ENCODE data around the gene TIAM1.

TIAM1 gene

DNA sequence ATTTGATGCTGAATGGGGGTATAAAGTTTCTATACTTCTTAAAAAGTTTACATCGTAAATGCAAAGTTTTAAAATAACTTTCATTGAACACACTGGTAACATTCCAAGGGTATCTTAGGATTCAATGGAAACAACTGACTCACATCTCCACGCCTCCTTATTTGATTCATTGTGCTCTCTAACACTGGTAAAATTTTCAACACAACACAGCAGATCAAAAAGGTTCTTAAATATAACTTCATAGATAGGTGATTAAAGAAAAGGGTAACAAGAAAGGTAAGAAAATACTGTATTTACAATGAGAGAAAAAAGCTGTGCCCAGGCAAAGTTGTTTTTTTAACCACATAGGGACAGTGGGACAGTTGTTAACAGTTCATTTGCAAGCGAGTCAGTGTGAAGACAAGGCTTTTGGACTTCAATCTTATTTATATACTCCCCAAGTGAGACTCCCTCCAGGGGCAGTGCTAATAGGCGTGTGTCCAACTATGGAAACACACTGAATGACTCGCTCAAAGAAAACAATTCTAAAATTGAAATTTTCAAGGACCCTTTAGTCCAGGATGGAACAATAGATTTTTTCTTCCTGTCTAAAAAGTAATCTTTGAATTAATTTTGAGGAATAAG is 140.5 kb downstream of the TIAM1 start:
- DNase-seq (ENCODE audit: low read depth, low spot score), result no peak

DNA sequence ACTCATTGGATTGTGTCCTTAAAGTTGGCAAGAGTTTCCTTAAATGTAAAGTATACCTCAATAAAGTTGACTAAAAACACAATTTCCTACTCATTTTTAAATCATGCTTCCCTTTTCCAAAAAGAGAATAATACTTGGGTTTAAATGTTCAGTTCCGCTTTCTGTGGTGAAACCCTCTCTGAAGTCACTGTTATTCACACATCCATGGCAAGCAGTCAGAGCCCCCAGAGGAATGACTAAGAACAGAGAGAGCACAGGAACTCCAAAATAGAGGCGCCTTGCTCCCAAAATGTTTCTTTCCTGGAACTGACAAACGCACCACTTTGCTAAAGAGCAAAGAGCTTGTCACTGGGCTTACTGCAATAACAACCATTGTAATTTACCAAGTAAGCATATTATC is 142.5 kb downstream of the TIAM1 start:
- DNase-seq (ENCODE audit: low read depth, low spot score), result no peak

DNA sequence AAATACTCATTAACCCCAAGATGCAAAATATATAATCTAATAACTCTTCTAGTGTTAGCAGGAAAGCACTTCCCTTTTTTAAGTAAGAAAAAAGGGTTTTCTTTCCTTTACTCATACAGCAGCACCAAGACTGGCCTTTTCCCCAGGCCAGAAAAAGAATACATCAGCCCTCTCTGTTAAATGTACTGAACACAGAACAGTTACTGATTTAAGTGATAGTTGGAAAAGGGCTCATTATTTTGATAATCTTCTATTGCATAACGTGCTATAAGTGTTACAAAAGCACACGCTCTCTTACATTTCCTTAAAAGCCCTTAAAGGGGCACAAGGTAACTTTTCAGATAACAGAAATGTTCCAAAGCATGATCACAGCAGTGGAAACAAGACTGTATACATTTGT is 142.9 kb downstream of the TIAM1 start:
- DNase-seq (ENCODE audit: low read depth, low spot score), result no peak

DNA sequence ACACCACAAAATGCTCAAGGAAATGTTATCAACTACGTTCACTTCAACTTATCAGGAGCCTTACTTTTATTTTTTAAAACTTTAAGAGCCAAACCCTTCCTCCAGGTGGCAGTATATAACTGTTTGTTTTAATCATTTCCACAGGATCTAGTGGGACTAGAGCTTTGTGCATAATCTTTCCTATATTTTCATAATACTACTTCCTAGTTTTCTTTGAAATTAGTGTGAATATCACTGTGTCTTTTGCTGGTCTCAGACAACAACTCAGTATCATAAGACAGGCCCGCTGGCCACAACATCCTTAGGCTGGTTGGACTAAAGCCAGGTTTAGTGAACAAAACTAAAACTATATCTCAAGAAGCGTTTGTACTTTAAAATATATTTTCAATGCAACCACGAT is 145.5 kb downstream of the TIAM1 start:
- no peak for DNase-seq (ENCODE audit: low read depth, low spot score)

DNA sequence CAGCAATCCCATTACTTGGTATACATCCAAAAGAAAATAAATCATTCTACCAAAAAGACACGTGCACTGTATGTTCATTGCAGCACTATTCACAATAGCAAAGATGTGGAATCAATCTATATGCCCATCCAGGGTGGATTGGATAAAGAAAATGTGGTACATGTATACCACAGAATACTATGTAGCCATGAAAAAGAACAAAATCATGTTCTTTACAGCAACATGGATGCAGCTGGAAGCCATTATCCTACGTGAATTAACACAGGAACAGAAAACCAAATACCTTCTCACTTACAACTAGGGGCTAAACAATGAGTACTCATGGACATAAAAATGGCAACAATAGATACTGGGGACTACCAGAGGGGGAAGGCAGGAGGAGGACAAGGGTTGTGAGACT is 147.3 kb downstream of the TIAM1 start:
- DNase-seq (ENCODE audit: low read depth, low spot score), result no peak

DNA sequence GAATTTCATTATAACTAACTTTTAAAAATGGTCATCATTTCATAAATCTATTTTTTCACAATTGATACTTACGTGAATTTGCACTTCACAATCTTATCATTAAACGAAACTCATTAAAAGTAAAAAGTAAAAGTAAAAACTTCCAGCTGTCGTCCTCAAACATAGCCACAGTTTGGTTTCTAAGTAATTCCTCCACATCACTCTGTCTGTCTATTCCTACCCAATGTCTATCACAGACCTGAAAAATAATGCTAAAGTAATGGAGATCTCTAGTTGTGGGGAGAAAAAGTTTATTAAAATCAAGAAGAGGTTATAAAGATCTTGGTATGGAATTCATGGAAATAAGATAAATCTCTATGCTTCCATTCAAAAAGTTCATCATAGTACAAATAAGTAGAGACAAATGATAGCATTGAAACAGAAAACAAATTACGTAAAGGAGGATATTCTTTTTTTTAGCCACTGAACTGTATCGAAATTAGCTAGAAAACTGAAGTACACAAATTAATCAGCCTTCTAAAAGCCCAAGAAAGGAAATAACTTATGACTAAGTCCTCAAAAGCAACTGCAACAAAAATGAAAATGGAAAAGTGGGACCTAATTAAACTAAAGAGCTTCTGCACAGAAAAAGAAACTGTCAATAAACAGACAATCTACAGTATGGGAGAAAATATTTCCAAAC is 148.6 kb downstream of the TIAM1 start:
- no peak for DNase-seq (ENCODE audit: low read depth, low spot score)

DNA sequence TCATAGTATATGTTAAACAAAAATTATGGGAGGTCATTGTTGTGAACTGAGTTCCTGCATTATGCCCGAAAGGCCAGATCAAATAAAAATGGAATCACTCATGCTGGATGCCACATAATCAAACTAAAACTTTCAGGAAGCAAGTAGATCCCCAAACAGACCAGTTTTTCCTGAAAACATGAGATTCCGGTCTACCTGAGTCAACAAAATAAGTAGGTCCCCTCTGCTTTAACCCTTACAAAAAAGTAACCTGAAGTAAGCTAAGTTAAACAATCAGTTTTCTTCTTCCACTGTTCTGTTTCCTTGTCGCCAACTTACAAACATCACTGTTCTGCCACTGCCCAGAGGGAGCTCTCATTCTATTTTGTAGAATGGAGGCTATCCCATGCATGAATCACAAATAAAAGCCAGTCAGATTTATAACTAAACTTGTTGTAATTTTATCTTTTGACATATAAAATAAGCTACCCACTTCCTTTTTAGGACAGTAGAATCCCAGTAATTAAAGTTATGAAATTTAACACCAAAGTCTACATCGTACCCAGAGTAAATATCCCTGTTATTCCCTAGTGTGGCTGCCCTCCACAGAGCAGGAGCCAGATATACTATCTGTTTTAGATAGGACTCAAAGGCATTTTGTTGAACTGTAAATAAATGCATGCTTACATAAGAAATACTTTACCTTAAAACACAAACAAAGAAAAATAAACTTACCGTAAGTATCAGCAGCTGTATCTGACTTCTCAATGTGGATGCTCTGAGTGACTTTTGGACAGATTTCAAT is 149.4 kb downstream of the TIAM1 start:
- DNase-seq (ENCODE audit: low read depth, low spot score), result no peak

DNA sequence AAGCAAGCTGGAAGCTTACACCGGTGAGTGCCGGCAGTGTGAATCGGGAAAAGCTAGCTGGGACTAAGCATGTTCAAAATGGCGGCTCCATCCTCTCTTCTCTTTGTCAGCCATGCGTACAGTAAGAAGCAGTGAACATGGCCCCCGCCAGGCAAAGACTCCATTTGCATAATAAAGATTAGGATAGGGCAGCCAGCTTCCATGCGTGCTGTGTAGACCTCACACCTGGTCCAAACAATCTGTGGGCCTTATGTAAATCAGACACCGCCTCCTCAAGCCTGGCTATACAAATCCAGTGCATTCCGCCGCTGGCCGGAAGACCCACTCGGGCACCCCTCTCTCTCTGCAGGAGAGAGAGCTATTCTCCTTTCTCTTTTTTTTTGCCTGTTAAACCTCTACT is 150.3 kb downstream of the TIAM1 start:
- peak; percentile 65 for DNase-seq (ENCODE audit: low read depth, low spot score)

DNA sequence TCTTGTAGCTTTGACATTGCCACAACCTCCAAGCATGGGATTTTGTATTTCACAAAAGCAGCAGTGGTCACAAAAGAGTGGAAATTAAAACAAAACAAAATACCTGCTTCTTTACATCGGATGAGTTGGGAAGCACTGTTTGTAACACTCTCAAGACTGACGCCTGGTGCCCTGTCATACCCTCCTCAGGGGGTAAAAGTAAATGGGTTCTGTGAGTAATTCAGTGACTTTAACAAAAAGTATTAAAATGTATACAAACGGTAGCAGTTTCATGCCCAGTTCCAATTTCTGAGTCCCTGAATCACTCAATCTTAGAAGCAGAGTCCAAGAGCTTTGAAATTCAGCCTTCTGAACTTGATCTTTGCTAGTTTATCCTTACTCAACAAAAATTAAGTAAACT is 152.5 kb downstream of the TIAM1 start:
- no peak for DNase-seq (ENCODE audit: low read depth, low spot score)

DNA sequence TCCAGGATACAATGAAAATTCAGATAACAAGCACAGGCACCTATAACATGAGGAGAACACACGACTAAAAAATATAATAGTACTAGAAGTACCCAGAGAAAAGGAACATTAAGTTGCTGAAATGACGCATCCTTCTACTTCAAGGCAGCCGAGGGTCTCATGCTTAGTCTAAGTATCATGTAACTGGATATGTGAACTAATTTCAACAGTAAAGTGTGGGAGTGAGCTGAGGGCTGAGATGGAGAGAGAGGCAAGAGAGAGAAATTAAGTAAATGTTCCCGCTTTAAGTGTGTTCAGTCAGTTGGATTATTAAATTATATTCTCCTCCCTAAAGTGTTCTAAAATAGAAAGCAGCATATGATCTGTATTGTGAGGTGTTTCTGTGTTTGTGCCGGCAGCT is 153.5 kb downstream of the TIAM1 start:
- DNase-seq (ENCODE audit: low read depth, low spot score), result no peak

DNA sequence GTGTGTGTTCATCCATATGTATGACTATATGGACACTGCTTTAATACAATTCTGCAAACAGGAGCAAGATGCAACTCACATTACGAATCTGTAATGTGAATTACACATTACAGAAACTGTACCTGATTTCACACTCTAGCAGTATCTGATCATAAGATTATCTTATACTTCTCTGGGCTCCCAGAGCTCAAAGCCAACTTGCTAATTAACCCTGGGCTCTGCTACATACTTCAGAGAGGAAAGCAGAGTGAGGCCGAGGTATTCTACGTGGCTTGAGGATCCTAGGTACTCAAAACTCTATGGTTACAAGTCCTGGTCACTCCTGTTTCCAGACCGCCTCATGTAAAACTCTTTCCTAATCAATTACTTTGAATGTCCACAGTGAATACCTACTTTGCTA is 156.6 kb downstream of the TIAM1 start:
- no peak for DNase-seq (ENCODE audit: low read depth, low spot score)

DNA sequence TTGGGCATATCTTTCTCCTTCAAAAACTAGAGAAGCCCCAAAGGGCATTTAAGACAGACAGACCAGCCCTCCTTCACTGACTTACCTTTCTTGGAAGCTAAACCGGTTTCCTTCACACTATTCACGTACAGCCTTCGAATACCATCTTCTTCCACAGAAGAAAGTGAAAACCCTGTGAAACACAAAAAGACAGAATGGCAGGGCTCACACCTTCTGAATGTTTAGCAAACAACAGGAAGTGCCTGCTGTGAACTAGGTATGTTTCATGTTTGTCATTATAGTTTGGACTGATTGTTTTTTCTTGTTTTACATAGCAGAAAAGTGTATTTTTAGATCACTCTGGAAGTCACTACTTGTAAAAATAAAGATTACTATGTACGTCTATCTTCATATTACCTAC is 157.1 kb downstream of the TIAM1 start:
- DNase-seq (ENCODE audit: low read depth, low spot score), result no peak

DNA sequence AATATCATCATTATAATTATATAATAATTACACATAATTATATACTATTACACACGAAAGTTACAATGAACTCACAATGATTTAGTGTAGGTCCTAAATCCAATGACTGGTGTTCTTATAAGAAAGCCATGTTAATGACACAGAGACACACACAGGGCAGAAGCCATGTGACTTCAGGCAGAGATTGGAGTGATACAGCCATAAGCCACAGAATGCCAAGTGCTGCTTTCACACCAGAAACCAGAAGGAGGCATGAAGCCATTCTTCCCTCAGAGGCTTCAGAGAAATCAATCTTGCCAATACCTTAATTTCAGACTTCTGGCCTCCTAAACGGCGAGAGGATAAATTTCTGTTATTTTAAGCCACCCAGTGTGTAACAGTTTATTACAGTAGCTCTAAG is 158.4 kb downstream of the TIAM1 start:
- no peak for DNase-seq (ENCODE audit: low read depth, low spot score)

DNA sequence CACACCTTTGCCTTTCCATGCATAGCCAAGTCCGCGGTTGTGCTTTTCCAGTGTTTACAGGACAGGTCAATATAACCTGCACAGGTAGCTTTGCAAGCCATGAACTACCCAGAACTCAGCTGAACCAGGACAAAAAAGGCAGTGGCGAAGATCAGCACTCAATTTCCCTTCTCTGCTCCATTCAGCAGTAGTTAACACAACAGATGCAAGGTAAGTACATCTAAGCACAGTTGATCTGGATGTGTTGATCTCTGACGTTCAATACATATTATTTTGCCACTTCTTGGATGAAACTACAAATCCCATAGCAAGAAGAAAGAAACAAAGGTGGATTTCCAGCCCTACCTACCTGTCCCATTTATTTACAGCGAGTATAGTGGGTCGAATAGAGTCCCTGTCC is 159.2 kb downstream of the TIAM1 start:
- no peak for DNase-seq (ENCODE audit: low read depth, low spot score)

DNA sequence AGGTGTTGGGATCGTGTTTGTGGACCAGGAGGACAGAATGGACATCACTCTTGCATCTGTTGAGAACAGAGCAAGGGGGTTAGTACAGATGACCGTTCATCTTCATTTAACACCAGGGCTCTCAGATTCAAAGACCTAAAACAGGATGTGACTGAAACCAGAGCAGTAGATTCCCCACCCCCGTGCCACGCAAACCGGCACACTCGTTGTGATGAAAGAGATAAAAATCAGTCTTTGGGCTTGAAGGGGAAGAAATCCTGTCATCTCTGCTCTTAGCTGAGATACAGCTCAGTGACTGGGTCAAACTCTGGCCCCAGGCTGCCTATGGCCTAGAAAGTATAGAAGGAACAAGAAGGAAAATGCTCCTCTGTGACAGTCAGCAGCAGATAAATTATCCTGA is 159.6 kb downstream of the TIAM1 start:
- peak; percentile 27 for DNase-seq (ENCODE audit: low read depth, low spot score)

DNA sequence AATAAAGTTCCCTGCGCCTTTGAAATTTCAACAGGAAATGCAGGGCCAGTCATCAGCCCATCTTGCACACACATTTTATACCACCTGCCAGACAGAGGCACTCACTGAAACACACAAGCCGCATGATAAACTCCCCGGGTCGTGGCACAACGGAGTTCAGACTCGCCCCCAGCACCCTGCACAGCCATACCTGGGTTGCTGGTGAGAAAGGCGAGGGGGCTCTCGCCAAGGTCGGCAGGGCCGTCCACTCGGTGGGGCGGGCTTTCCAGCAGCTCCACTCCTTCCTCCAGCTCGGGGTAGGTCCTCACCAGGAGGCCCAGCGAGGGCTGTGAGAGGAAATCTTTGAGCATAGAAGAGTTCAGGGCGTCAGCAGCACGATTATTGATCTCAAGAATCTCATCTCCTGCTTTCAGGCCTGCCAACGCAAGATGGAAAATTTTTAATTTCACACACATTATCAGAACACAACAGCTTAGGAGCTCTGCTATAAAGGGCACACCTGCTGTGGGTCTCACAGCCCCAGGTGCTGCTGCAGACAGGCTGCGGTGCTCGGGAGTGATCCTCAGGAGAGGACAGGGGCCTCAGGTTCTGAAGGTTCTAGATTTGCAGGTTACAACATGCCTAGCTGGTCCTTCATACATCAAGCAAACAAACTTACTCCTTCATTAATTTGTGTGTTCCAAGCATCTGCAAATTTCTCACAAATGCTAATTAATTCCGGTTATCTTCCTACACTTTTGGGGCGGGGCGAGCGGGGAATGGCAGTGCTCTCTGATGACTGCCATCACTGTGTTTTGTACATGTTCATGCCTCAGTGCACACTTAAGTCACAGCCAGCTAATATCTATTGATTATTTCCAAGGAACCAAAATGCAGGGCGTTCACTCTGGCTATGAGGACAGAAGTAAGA is 161.6 kb downstream of the TIAM1 start:
- no peak for DNase-seq (ENCODE audit: low read depth, low spot score)

DNA sequence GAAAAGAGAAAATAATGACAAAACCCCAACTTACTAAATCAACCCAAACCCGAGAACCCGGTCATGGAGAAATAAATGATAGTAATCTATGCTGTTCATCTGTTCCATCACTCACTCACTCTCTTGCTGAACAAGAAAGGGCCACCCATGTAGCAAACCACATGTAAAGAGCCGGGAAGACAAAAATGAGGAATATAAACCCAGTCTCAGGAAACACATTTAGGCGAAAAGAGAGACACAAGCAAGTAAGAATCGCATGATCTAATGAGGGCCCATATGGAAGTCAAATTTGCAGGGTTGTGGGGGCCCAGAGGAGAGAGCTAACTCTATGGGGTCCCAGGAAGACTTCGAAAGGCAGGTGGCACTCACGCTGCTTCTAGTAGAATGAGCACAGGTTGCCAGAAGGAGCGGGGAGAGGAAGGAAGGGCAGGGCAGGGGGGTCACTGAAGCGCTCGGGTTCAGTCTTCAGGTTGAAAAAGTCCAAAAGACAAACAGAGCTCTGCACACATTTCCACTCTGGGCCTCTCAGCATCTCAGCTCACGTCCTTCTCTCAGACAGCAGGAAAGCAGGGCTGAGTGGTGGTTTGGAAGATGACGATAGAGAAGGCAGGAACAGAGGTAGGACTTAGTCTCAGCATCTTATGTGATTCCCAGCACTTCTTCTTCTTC is 162.8 kb downstream of the TIAM1 start:
- DNase-seq (ENCODE audit: low read depth, low spot score), result no peak

DNA sequence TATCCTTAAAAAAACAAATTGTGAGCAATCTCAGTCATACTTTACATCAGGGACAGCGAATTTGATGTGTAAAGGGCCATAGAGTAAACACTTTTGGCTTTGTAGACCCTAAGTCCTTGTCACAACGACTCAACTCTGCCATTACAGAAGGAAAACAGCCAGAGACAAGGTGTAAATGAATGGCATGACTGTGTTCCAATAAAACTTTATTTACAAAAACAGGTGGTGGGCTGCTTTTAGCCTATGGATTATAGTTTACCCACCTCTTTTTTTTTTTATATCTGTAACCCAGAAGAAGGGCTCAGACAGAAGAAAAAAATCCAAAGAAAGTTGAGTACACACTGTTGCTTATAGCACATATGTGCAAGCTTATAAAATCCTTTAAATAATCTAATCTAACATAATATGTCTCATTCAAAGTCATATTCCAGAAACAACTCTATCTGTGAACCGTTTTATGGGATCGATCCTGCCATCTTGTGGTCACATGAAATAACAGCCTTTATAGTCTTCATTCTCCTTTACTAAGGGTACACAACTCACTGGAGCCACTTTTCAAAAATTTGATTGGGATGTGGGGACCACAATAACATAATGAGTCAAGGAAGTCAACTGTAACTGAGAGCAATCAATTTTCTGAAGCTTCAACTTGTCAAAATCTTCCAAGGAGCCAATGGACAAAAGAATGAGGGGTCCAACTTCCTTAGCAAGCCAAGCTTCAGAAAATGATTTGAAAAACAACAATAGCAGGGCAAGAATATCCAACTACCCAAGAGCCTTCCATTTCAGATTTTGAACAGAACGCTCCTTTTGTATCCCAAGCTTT is 163.6 kb downstream of the TIAM1 start:
- no peak for DNase-seq (ENCODE audit: low read depth, low spot score)

DNA sequence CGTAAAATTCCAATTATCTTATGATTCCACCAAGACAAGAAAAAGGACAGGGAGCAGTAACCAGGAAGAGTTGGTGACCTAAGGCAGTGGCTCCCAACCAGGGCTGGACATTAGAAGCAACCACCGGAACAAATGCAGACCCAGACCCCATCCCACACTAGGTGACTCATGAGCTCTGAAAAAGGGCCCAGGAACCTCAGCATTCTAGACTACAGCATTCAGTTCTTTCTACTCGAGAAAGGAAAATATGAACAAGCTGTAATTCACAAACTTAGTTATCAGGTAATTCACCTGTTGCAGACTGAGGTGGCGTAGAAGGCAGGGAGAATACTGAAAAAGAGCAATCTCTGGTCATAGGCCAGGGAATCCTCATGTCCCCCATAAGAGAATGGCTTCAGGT is 167.3 kb downstream of the TIAM1 start:
- DNase-seq (ENCODE audit: low read depth, low spot score), result no peak

DNA sequence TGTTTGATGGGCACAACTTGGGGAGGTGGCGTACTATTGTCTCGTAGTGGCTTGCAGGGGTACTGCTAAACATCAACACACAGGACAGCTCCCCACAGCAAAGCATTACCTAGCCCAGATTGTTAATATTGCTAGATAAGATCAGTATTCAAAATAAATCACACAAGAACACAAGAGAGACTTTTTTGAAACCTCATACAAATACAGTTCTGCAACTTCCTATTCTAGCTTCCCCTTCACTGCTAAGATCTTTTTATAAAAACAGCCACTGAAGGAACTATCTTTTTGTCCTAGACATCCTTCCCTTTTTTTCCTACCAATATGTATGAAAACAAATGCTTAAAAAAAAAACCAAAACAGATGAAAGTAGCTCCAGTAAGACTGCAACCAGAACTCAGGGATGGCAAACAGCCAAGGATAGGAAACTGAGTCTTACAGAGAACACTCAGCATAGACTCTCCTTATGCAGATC is 167.9 kb downstream of the TIAM1 start:
- DNase-seq (ENCODE audit: low read depth, low spot score), result no peak

All from ELF-1 (cell line).